ENCODE results near the gene MAP2. TPM values are rescaled to one million over a fixed set of nuclear protein-coding genes. Genes with fewer than 3 reads are reported as not detected.

Gene MAP2
- total RNA-seq, 1 donor from 2014 or later, result 7.2 TPM

DNA sequence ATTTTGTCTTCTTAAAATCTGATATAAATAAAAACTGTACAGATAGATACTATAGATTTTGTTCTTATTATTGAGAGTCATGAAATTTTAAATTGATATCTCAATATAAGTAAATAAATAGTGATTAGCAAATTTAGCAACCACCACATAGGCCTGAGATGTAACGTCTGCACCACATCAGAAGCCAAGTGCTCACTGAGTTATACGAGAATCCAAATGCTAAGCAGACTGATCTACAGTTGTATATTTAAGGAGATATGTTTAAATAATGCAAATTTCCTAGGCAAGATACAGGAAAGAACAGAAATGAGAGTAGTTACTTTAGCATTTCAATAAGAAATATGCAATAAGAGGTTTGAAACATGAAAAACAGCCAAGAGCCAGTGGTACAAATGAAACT, 262.6 kb downstream of the MAP2 start:
- no peaks in the 10 kb centered on the region for H3K9me3 Mint-ChIP-seq (ENCODE audit: unreplicated experiment)
- TF ChIP-seq, protein P1, sequence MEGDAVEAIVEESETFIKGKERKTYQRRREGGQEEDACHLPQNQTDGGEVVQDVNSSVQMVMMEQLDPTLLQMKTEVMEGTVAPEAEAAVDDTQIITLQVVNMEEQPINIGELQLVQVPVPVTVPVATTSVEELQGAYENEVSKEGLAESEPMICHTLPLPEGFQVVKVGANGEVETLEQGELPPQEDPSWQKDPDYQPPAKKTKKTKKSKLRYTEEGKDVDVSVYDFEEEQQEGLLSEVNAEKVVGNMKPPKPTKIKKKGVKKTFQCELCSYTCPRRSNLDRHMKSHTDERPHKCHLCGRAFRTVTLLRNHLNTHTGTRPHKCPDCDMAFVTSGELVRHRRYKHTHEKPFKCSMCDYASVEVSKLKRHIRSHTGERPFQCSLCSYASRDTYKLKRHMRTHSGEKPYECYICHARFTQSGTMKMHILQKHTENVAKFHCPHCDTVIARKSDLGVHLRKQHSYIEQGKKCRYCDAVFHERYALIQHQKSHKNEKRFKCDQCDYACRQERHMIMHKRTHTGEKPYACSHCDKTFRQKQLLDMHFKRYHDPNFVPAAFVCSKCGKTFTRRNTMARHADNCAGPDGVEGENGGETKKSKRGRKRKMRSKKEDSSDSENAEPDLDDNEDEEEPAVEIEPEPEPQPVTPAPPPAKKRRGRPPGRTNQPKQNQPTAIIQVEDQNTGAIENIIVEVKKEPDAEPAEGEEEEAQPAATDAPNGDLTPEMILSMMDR (IDR thresholded peaks at IDR 0.05), result no peak
- H3K36me3 Mint-ChIP-seq (ENCODE audit: unreplicated experiment), result no peaks in the 10 kb centered on the region
- H3K27ac Mint-ChIP-seq (ENCODE audit: unreplicated experiment), result no peak overlapping the region
- no peak for DNase-seq (ENCODE audit: extremely low spot score, unreplicated experiment)
- no peak overlapping the region for H3K4me3 Mint-ChIP-seq (ENCODE audit: unreplicated experiment)
- peaks cover 7% of the 10 kb centered on the region for H3K27me3 Mint-ChIP-seq (ENCODE audit: unreplicated experiment)
- H3K4me1 Mint-ChIP-seq (ENCODE audit: unreplicated experiment), result no peaks in the 10 kb centered on the region

DNA sequence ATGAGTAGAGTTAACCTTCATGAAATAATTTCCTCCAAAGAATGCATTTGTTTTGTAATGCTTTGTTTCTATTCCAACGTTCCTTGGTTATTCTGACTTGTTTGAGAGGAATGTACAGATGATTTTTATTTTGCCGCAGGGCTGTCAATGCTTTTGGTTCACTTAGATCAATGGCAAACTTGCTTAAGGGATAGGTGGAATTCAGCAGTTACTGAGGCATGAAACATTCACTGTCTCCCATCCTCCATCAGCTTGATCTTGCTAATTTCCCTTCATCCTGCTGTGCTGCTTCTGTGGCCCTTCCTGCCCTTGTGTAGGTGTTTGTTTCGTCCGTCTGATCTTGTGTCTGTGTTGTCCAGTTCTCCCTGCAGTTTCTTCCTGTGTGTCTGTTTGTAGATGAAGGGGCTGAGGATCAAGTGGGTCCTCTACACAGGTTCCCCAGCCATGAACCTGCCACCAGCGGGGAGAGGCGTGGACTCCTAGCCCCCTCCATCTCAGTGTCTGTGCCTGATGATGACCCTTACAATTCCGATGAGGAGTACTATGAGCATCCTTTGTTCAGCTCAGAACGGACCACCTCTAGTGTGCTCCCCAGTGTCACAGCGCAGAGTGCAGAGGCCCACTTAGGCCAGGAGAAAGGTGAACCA, 263.6 kb downstream of the MAP2 start:
- no peak for DNase-seq (ENCODE audit: extremely low spot score, unreplicated experiment)
- peaks cover 7% of the 10 kb centered on the region for H3K27me3 Mint-ChIP-seq (ENCODE audit: unreplicated experiment)
- H3K9me3 Mint-ChIP-seq (ENCODE audit: unreplicated experiment), result no peaks in the 10 kb centered on the region
- no peak overlapping the region for H3K27ac Mint-ChIP-seq (ENCODE audit: unreplicated experiment)
- no peak overlapping the region for H3K4me3 Mint-ChIP-seq (ENCODE audit: unreplicated experiment)
- no peaks in the 10 kb centered on the region for H3K4me1 Mint-ChIP-seq (ENCODE audit: unreplicated experiment)
- TF ChIP-seq, protein P1 (IDR thresholded peaks at IDR 0.05), result no peak
- no peaks in the 10 kb centered on the region for H3K36me3 Mint-ChIP-seq (ENCODE audit: unreplicated experiment)

DNA sequence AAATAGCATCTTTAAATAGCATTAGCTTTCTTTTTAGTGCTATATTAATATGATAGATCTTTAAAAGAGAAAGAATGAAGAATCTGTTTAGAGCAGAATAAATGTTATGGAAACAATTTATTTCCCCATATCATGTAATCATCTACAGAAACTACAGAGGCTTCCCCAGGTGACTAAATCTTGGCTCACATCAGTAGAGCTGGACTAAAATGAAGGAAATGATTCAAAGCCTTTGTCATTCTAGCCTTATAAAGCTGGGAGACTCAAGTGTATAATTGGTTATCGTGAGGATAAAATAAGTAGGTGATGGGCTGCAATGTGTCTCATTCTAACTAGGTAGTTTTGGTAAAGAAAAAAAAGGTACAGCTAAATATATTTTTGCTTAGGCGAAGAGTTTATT, 264.5 kb downstream of the MAP2 start:
- Mint-ChIP-seq H3K4me1 (ENCODE audit: unreplicated experiment) (no peaks in the 10 kb centered on the region), H3K4me3 (ENCODE audit: unreplicated experiment) (no peak overlapping the region), H3K36me3 (ENCODE audit: unreplicated experiment) (no peaks in the 10 kb centered on the region), H3K9me3 (ENCODE audit: unreplicated experiment) (no peaks in the 10 kb centered on the region), H3K27me3 (ENCODE audit: unreplicated experiment) (peaks cover 8% of the 10 kb centered on the region), H3K27ac (ENCODE audit: unreplicated experiment) (no peak overlapping the region)
- no peak for DNase-seq (ENCODE audit: extremely low spot score, unreplicated experiment)
- TF ChIP-seq, protein P1 (IDR thresholded peaks at IDR 0.05), result no peak

DNA sequence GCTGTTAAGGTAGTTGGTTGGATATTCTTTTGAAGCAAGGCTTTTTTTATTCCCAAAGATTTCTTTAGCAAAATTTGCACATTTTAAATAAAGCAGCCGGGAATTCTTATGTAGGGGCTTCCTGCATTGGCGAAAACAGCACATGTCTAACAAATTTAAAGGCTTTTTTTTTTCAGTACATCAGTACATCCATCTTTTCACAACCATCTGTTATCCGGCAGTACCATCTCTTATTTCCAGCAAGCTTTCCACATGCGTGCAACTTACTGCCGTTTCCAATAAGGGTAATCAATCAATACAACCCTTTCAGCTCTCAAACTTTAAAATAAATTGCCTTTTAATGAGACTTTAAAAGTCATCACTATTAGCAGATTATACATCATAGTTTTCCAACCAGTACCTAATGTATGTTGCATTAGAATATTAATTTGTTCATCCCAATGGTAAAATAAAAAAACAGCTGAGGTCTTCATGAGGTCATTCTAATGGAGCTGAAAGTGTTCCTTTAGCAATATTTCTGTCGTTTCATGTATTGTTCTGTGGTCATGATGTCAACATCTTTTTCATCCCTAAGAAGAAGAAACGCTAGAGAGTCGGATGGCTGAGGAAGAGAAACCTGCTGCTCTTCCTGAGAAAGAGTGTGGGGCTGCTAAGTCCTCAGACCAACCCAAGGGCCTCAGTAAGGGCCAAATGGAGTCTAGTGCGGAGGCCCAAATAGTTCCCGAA, 266.3 kb downstream of the MAP2 start:
- no peaks in the 10 kb centered on the region for H3K9me3 Mint-ChIP-seq (ENCODE audit: unreplicated experiment)
- peaks cover 12% of the 10 kb centered on the region for H3K27me3 Mint-ChIP-seq (ENCODE audit: unreplicated experiment)
- no peaks in the 10 kb centered on the region for H3K36me3 Mint-ChIP-seq (ENCODE audit: unreplicated experiment)
- no peak overlapping the region for H3K4me3 Mint-ChIP-seq (ENCODE audit: unreplicated experiment)
- TF ChIP-seq, protein P1 (IDR thresholded peaks at IDR 0.05), result no peak
- H3K4me1 Mint-ChIP-seq (ENCODE audit: unreplicated experiment), result no peaks in the 10 kb centered on the region
- H3K27ac Mint-ChIP-seq (ENCODE audit: unreplicated experiment), result no peak overlapping the region
- DNase-seq (ENCODE audit: extremely low spot score, unreplicated experiment), result no peak

DNA sequence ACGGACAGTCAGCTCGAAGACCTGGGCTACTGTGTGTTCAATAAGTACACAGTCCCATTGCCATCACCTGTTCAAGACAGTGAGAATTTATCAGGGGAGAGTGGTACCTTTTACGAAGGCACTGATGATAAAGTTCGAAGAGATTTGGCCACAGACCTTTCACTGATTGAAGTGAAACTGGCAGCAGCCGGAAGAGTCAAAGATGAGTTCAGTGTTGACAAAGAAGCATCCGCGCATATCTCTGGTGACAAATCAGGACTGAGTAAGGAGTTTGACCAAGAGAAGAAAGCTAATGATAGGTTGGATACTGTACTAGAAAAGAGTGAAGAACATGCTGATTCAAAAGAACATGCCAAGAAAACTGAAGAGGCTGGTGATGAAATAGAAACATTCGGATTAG, 270.9 kb downstream of the MAP2 start:
- Mint-ChIP-seq H3K4me1 (ENCODE audit: unreplicated experiment) (peaks cover 5% of the 10 kb centered on the region), H3K27me3 (ENCODE audit: unreplicated experiment) (peaks cover 6% of the 10 kb centered on the region), H3K9me3 (ENCODE audit: unreplicated experiment) (no peaks in the 10 kb centered on the region), H3K27ac (ENCODE audit: unreplicated experiment) (no peak overlapping the region), H3K4me3 (ENCODE audit: unreplicated experiment) (no peak overlapping the region), H3K36me3 (ENCODE audit: unreplicated experiment) (no peaks in the 10 kb centered on the region)
- no peak for DNase-seq (ENCODE audit: extremely low spot score, unreplicated experiment)
- TF ChIP-seq, protein P1 (IDR thresholded peaks at IDR 0.05), result no peak

All from osteocyte (in vitro differentiated cells).